Neural cell (in vitro differentiated cells): ENCODE data around the gene GPR146.

ENCODE experiments used
- CTCF ChIP-seq: fragments of 450-650 bp; IDR thresholded peaks from 2 replicates; pipeline ENCODE4 v1.5.1; 2014; ENCODE audit warnings: antibody characterized with exemption, mild to moderate bottlenecking, moderate library complexity; ENCODE audit not compliant: poor library complexity, severe bottlenecking
- EP300 ChIP-seq: fragments of 450-650 bp; conservative IDR thresholded peaks from 2 replicates; pipeline ENCODE4 v1.6.1; 2014; ENCODE audit warnings: antibody characterized with exemption, mild to moderate bottlenecking, moderate library complexity; ENCODE audit not compliant: poor library complexity, severe bottlenecking
- EZH2 ChIP-seq: fragments of 200-600, 300-800 bp; shearing (Covaris generic), sonication (generic); IDR thresholded peaks from 2 replicates; pipeline ENCODE4 v1.6.1; 2014; ENCODE audit warnings: antibody characterized with exemption, low read length, borderline replicate concordance, mild to moderate bottlenecking; ENCODE audit not compliant: insufficient read depth, poor library complexity, severe bottlenecking
- MXI1 ChIP-seq: fragments of 450-650 bp; conservative IDR thresholded peaks from 2 replicates; pipeline ENCODE4 v1.6.1; 2014; ENCODE audit warnings: antibody characterized with exemption, mild to moderate bottlenecking; ENCODE audit not compliant: poor library complexity, severe bottlenecking
- POLR2AphosphoS5 ChIP-seq: IDR thresholded peaks from 2 replicates; pipeline ENCODE4 v1.6.1; 2012
- RAD21 ChIP-seq: fragments of 450-650 bp; conservative IDR thresholded peaks from 2 replicates; pipeline ENCODE4 v1.6.1; 2014; ENCODE audit warnings: antibody characterized with exemption, mild to moderate bottlenecking, moderate library complexity
- REST ChIP-seq: IDR thresholded peaks from 2 replicates; pipeline ENCODE4 v1.6.1; 2012; ENCODE audit warnings: borderline replicate concordance
- SMC3 ChIP-seq: fragments of 450-650 bp; conservative IDR thresholded peaks from 2 replicates; pipeline ENCODE4 v1.6.1; 2014; ENCODE audit warnings: antibody characterized with exemption, mild to moderate bottlenecking, moderate library complexity; ENCODE audit not compliant: poor library complexity
- TAF1 ChIP-seq: IDR thresholded peaks from 2 replicates; pipeline ENCODE4 v1.6.1; 2012; ENCODE audit warnings: low read depth

GRCh38 chr7:1022356-1022755 is 22.0 kb upstream of the GPR146 start:
- TF ChIP-seq CTCF, result no peak
- no peak for TF ChIP-seq EZH2
- TF ChIP-seq POLR2AphosphoS5, result no peak
- no peak for TF ChIP-seq REST
- no peak for TF ChIP-seq EP300
- no peak for TF ChIP-seq SMC3
- no peak for TF ChIP-seq RAD21
- no peak for TF ChIP-seq MXI1
- TF ChIP-seq TAF1, result no peak
